Ammon's horn (tissue), 1 donor: ENCODE results near the gene ERCC5.

Experiments
- DNase-seq: peaks from one replicate; pipeline ENCODE4 v3.0.0-alpha.2; 2016; ENCODE audit warnings: low spot score

ERCC5 gene

DNA sequence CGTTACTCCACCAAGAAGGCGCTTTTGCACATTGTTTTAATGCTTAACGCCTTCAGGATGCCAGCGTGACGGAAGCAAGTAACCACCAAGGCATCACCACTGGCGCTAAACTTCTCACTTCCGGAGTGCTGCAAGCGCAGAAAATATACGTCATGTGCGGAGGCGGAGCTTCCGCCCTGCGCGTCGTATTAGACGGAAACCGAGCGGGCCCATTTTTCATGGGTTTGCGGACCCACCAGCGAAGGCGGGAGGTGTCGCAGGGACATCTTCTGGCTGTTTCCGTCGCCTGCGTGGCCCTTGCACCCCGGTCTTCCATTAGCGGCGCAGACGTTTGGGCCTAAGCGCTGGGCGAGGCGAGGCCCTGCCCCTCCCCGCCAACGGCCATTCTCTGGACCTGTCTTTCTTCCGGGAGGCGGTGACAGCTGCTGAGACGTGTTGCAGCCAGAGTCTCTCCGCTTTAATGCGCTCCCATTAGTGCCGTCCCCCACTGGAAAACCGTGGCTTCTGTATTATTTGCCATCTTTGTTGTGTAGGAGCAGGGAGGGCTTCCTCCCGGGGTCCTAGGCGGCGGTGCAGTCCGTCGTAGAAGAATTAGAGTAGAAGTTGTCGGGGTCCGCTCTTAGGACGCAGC lies at the start of gene ERCC5:
ERCC5 (plus strand) TSS at position 403 of the 631 bp plus-strand sequence. CDS start 235 bp downstream, outside the sequence.
- peak; percentile 94 for DNase-seq

DNA sequence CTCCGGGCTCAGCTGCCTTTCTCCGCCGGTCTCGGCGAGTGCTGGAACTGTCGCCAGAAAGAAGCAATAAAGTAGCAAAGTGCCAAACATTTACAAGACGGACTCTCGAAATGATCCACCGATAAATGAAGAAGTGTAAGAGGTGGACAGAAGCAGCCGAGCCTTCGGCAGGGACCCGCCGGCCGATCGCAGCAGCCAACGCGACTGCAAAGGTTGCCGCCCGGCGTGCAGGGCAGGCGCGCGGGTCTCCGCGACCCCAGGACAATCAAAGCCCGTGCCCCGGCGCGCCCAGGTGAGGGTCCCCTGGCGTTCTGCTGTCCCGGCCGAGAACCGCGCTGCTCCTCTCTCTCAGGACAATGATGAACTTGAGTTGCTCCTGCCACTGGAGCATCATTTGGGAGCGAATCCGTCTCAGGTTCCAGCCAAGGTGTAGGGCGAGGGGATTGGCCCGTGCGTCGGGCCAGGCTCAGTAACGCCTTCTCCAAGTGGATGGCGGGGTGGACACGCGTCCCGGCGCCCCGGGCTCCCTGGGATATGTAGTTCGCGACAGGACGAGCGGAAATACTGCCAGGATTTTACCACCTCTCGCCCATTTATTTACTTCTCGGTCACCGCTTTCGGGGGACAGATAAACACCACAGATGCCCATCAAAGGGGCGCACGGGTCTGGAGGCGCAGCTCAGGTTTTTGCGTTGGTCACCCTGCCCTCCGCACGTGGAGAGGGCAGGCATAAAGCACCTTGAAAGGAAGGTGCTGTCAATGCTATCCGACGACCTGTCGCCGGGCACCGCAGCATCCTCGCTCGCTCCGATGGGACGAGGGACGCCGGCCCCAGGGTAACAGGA lies 47.0 kb upstream of the ERCC5 start, which contains the start of the genes BIVM and POGLUT2:
BIVM (plus strand) TSS at position 539 of the 845 bp plus-strand sequence. CDS start 8,149 bp downstream, outside the sequence.
POGLUT2 (minus strand) TSS at position 396 of the 845 bp plus-strand sequence; CDS start at position 90, 306 bp downstream.
- peak; percentile 93 for DNase-seq

DNA sequence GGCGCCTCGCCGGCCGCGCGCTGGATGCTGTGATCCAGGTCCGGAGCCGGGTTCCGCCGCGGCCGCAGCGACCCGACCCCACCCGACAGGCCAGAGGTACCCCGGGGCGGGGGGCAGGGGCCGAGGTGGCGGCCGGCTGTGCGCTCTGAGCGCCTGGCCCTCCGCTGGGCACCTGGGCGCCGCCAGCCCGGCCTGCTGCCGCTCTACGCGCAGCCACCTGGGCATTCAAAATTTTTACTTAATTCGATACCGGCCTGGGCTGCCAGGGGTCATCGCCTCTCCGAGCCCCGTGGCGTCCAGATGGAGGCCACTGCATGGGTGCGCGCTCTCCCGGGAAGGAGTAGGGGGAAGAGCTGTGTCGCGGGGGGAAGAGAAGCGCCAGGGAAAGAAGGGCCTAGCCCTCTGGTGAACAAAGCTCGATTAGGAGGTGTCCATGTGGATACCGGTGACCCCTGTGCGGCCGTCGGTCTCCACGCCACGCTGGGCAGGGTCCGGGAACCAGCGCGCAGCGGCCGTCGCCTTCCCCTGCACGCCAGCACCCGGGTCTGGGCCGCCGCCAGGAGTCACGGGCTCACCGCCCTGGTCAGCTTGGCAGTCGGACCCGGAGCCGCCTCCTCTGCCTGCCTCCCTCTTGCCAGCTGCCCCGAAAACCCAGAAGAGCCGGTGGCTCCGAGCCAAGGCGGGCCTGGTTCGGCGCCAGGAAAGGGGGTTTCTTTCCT lies 46.2 kb upstream of the ERCC5 start:
- DNase-seq, result peak; percentile 41

DNA sequence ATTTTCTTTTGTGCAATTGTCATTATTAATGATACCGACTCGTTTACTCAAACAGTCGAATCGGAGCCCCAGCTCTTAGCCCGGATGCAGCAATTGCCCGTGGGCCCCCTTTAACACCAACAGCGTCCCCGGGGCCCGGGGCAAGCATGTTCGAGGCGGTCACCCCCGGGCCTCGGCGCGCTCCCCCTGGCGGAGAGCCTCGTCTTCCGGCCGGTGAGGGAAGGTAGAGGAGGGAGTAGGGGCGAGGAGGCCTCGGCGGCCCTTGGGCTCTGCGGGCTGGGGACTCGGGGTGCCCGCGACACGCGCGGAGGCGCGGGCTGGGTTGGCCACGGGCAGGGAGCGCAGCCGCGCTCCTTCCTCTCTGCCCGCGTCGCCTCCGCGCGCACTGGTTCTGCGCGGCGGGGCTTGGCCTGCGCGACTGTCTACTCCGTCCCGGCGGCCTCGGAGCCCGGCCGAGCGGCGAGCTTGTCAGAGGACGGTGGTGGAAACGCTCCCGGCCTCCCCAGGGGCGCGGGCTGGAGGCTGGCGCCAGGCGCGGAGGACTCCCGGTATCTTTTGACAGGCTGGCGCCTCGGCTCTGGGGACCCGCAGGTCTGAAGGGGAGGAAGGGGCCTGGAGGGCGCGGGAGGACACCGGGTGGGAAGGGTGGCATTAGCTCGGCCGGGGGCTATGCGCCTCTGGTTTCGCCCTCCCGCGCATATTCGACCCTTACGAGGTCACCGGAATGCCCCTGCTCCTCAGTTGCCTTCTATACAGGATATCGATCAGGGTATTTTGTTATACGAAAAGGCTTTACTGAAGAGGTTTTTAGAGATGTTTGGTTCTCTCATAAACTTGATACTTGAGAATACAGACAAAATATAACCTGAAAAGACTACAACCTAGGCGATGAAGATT lies 45.4 kb upstream of the ERCC5 start:
- peak; percentile 73 for DNase-seq

DNA sequence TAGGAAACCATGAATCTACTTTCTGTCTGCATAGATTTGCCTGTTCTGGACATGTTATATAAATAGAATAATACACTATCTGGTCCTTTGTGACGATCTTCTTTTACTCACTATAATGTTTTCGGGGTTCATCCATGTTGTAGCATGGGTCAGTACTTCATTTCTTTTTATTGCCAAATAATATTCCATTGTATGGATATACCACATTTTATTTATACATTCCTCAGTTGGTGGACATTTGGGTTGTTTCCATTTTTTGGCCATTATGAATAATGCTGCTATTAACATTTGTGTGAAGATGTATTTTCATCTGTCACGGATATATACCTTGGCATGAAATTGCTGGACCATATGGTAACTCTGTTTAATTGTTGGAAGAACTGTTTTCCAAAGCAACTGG lies 40.2 kb upstream of the ERCC5 start:
- DNase-seq, result no peak

DNA sequence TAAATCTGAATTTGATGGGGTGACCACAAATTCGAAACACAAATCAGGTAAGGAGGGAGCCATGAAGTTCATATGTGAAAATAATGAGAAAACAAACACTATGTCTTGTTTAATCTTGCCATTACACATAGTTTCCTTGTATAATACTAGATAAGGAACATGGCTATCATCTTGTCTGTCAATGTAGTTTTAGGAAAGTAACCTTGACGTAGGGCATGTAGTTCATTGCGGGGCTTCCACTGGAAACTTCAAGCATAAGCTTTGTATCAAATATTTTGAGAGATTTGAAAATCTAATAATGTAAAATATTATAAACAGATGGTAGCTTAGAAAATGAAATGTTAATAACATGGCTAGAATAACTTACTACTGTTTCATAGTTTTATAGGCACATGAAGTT lies 38.1 kb upstream of the ERCC5 start:
- no peak for DNase-seq

DNA sequence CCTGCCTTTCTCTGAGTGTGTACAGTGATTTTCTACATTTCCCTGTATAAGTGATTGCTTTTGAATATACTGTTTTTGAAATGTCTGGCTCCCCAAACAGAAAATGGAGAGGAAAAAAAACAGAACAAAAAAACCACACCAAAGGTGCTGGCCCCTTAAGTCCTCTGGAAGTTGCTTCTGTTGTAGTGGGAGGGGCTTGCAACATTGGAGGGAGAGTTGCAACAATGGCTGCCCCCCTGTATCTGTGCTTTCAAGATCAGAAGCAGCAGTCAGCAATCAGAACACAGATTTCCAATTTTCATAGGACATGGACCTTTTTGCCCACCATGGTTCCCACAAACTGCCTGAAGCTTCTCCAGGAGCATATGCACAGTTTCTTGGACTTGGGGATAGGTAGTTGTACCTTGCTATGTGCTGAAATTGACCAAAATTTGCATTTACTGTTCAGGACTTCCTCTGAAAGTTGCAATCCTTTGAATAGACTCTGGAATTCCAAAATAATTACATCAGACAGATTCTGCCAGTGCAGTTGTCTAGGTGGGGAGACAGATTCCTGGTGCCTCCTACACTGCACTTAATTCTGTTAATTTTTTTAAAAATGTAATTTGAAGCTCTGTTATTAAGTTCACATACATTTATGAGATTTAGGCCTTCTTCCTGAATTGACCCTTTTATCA lies 33.1 kb upstream of the ERCC5 start:
- no peak for DNase-seq

DNA sequence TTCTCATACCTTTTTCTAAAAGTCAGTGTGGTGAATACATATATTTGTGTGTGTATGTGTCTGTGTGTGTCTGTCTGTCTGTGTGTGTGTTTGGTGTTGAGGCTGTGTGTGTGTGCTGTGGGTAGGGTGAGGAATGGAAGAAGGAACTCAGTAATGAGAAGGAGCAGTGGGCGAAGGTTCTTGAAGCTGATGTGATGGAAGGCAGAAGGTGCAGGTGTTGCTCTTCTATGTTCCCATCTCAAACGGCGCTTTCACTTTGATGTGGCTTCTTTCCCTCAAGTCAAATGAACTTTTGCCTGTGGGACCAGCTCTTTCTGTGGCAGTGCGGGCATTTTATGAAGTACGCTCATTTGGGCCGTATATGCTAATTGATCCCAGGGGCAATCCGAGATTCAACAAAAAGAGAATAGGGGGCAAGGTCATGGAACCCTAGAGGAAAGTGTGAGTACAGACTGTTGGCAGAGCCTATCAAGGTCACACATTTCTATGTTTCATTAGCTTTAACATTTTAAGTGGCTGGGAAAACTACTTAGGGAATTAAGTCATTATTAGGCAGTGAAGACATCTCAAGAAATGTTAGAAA lies 31.7 kb upstream of the ERCC5 start:
- DNase-seq, result no peak

DNA sequence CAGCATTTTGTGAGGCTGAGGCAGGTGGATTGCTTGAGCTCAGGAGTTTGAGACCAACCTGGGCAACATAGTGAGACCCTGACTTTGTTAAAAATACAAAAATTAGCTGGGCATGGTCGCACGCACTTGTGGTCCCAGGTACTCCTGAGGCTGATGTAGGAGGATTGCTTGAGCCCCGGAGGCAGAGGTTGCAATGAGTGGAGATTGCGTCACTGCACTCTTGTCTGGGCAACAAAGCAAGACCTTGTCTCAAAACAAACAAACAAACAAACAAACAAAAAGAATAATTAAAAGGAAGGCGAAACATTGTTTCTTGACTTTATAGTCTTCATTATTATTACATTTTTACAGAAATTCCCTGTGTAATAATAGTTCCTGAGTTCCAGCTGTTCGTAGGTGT lies 31.0 kb upstream of the ERCC5 start:
- no peak for DNase-seq

DNA sequence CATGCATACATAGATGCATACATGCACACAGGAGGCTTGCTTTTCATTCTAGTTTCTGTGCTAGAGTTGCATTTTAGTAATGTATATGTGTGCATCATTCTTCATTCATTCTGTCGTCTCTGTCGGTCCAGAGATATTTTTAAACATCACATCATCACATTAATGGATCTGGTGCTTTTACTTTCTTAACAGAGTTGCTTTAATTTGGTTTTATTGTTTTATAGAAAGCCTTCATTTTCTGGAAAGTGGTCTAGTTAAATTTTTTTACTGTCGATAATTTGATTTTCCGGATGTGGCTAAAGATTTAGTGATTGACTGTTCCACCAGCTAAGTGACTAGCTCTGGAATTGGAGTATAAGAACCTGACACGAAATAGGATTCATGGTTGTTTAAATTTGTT lies 30.0 kb upstream of the ERCC5 start:
- DNase-seq, result no peak

DNA sequence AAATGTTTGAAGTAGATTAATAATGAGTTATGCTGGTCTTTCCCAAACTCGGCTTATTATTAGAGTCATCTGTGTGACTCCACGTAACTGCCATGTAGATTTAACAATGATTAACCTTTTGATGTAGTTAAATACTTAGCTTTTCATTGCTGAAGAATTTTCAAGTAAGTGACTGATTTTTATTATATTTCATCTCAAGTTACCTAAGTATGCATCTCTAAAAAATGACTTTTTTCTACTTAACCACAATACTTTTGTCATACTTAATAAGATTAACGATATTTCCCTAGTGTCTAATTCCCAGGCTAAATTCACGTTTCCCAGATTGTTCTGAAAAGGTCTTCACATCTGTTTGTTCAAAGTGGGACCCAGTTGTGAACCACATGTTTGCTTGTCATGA lies 29.1 kb upstream of the ERCC5 start:
- no peak for DNase-seq

DNA sequence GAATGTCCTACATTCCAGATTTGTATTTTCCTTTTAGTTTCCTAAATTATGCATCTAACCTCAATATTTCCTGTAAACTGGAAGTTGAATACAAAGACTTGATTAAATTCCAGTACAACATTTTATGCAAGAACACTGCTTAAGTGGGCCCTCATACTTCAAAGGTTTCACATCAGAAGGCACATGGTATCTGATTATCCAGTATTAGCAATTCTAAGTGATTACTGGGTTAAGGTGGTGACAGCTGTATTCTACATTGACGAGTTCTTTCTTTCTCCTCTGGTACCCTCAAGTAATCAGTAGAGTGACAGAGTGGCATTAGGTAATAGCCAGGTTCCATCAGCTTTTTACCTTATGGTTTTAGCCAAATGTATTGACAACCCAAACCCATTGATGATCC lies 28.6 kb upstream of the ERCC5 start:
- no peak for DNase-seq

DNA sequence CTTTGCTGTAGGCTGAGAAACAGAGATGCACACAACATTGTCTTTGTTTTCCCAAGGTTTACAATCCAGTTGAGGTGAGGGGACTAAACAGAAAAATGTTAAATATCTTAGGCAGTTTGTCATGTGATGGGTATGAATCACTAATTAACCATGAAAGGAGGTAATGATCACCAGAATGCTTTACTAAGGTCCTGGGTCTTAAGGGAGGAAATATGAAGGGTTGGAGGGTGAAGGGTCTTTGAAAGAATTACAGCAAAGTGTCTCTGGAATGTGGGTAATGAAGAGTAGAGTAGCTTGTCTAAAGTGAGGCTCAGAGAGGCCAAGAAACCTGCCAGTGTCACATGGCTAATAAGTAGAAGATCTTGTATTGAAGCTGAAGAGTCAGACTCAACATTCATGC lies 27.9 kb upstream of the ERCC5 start:
- DNase-seq, result no peak

DNA sequence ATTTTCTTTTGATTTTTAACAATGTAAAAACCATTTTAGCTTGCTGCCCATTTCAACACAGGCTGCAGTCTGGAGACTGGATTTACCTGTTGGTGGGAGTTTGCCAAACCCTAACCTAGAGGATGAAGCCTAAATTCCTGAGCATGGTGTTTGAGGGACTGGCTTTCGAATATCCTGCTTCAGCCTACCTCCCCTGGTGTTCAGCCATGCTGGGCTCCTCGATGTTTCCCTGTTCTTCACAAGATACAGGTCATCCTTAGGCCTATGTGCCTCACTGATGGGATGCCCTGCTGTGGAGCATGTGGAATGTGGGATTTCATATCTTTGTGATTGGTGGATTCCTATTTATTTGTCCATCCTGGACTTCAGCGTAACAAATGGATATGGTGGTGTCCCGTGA lies 20.4 kb upstream of the ERCC5 start:
- no peak for DNase-seq

DNA sequence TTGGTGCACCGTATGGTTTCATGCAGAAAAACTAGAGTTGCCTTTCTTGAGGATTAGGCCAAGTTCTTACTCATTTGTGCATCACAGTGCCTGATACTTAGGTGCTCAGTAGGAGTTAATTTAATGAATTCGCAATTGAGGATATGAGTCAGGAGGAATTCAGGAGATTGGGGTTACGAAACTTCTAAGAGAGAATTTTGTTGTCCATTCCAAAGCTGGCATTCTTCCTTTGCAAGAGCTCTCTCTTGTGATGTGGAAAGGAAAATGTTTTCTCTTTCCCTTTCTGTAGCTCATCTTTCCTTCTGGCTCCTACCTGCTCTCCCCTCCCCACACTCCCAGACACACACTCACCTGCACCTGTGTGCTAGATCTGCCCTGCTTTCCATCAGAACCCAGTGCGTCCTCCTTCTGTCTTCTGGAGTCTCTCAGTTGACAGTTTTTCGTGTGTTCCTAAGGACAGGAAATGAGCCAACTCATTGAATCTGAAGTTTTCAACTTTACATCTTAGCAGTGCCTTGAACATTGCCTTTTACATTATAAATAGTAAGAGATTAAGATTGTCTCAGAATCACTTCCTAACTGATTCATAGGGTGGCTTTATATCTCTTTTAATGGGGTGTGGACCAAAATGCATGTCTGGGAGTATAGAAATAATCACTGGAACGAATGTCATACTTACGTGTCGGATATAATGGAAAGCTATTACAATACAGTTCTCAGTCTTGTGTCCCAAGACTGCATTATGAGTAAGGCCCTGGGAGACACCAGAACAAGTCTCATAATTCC lies 19.7 kb upstream of the ERCC5 start:
- no peak for DNase-seq

DNA sequence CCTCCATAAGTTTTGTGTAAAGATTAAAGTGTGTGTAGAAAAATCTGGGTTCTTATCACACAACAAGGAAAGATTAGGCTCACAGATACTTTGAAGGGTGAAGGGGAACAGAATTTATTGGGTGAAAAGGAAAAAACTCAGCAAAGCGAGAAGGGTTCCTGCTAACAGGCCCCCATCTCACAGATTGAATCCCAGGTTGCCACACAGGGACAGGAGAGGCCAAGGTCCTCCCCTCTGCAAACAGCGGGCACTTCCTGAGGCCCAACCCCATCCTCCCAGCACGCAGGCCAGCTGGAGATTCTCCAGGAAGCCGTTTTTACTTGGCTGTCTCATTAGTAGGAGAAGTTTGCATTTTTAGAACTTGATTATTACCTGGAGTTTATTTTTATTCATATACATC lies 15.2 kb upstream of the ERCC5 start:
- no peak for DNase-seq

DNA sequence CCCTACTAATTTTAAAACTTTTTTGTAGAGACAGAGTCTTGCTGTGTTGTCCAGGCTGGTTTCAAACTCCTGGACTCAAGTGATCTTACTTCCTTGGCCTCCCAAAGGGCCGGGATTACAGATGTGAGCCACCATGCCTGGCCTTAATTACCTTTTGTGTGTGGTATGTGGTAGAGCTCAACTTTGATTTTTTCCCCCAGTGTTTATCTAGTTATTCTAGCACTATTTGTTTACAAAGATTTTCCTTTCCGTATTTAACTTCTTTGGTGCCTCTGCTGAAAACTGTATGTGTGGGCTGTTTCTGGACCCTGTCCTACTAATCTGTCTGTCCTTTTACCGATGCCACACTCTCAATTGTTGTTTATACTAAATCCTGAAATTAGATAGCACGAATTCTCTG lies 9.4 kb upstream of the ERCC5 start:
- DNase-seq, result no peak

DNA sequence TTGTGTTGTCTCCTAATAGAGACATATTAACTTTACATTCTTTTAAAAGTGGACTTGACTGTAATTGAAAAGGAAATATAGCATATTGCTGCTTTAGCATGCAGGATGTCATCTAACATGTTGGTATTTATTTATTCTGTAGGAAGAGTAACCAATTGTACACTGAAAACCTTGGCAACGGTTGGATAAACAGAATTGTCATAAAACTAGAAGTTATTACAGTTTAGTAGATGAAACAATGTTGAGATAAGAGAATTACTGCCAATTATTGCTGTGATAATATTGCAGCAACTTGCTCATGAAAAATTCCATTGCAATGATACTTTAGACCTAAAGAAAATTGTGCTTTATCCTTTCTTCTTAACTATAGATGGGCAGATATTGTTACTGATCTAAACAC lies 7.6 kb upstream of the ERCC5 start:
- no peak for DNase-seq

DNA sequence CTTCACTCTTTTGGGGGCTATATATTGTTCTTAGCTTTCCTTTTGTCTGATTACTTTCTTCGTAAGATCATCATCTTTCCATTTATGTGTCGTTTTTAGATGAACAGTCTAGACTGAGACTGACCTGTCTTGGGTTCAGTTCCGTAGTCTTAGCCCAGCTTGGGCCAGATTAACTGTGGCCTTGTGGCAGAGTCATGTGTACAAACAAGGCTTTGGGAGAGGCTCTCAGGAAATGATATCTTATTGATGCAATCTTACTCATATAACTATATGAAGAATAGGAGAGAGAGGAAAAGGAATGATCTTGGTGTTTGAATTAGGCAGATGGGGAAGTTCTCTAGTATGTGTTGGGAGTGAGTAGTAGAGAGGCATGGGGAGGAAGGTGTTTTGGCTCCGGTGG lies 6.8 kb upstream of the ERCC5 start:
- no peak for DNase-seq

DNA sequence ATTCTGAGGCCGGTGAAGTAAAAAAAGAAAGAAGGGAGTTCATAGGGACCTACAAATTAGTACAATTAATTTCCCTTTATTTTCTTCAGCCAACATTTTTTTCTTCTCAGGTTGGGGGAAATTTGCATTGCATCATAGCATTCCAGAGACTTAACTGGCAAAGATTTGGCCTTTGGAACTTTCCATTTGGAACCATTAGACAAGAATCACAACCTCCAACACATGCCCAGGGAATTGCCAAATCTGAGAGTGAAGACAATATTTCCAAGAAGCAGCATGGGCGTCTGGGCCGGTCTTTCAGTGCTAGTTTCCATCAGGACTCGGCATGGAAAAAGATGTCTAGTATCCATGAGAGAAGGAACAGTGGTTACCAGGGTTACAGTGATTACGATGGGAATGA lies 6.4 kb upstream of the ERCC5 start:
- DNase-seq, result no peak
